Kidney capillary endothelial cell (primary cell): Measurements from ENCODE around the gene STARD13.
A peak's percentile ranks its signal among the peaks of the same experiment; 100 is the strongest.

Experiments used
- DNase-seq: peaks from one replicate; pipeline ENCODE4 v3.0.0-alpha.2; 2018; ENCODE audit warnings: low spot score

The STARD13 gene

GRCh38 chr13:33224191-33224590, 61.4 kb downstream of the STARD13 start:
- DNase-seq: no peak

- no peak for DNase-seq
Observed at GRCh38 chr13:33219926-33220325, 65.6 kb downstream of the STARD13 start.

- DNase-seq: no peak
Observed at GRCh38 chr13:33218426-33218825, 67.1 kb downstream of the STARD13 start.

- DNase-seq: no peak
Observed at GRCh38 chr13:33218020-33218419, 67.5 kb downstream of the STARD13 start.

- DNase-seq: no peak
Observed at GRCh38 chr13:33217256-33217655, 68.3 kb downstream of the STARD13 start.

GRCh38 chr13:33213797-33214196, 71.8 kb downstream of the STARD13 start:
- DNase-seq: no peak

- no peak for DNase-seq
Observed at GRCh38 chr13:33213024-33213768, 72.4 kb downstream of the STARD13 start.

- DNase-seq: no peak
Observed at GRCh38 chr13:33212396-33212795, 73.2 kb downstream of the STARD13 start.

- DNase-seq: no peak
Observed at GRCh38 chr13:33210090-33210489, 75.5 kb downstream of the STARD13 start.

- DNase-seq: no peak
Observed at GRCh38 chr13:33208290-33209220, 77.0 kb downstream of the STARD13 start.

- peak; percentile 67 for DNase-seq
Observed at GRCh38 chr13:33207615-33207961, 78.0 kb downstream of the STARD13 start.

GRCh38 chr13:33206945-33207614, 78.5 kb downstream of the STARD13 start:
- DNase-seq: no peak

GRCh38 chr13:33206425-33206824, 79.1 kb downstream of the STARD13 start:
- no peak for DNase-seq

- no peak for DNase-seq
Observed at GRCh38 chr13:33205804-33206221, 79.7 kb downstream of the STARD13 start.

GRCh38 chr13:33205224-33205623, 80.3 kb downstream of the STARD13 start:
- DNase-seq: no peak

GRCh38 chr13:33204130-33204927, 81.2 kb downstream of the STARD13 start:
- DNase-seq: peak; percentile 58

GRCh38 chr13:33202644-33203169, 82.8 kb downstream of the STARD13 start:
- DNase-seq: no peak

GRCh38 chr13:33201659-33202058, 83.9 kb downstream of the STARD13 start:
- DNase-seq: no peak

- no peak for DNase-seq
Observed at GRCh38 chr13:33199289-33199850, 86.2 kb downstream of the STARD13 start.

- no peak for DNase-seq
Observed at GRCh38 chr13:33197541-33197971, 88.0 kb downstream of the STARD13 start.

GRCh38 chr13:33196767-33197166, 88.8 kb downstream of the STARD13 start:
- no peak for DNase-seq
